Neural crest cell (in vitro differentiated cells): ENCODE measurements around the gene POPDC2. TPM values are rescaled to one million over a fixed set of nuclear protein-coding genes. Genes with fewer than 3 reads are reported as not detected.

Source experiments
- DNase-seq: peaks from one replicate; pipeline ENCODE4 v3.0.0; 2021; ENCODE audit warnings: low read depth, mixed read lengths, low spot score
- H3K27ac Mint-ChIP-seq: one replicate; pipeline ENCODE4 v1.8.0; 2021; ENCODE audit warnings: mild to moderate bottlenecking, mixed read lengths; ENCODE audit not compliant: unreplicated experiment
- H3K27me3 Mint-ChIP-seq: 2 replicates; pipeline ENCODE4 v1.8.0; 2021; ENCODE audit warnings: low read depth, mild to moderate bottlenecking, mixed read lengths
- H3K36me3 Mint-ChIP-seq: 2 replicates; pipeline ENCODE4 v1.8.0; 2021; ENCODE audit warnings: low read depth, mild to moderate bottlenecking, mixed read lengths
- H3K4me1 Mint-ChIP-seq: 2 replicates; pipeline ENCODE4 v1.8.0; 2021; ENCODE audit warnings: mixed read lengths
- H3K4me3 Mint-ChIP-seq: one replicate; pipeline ENCODE4 v1.8.0; 2021; ENCODE audit warnings: mild to moderate bottlenecking, mixed read lengths
- H3K9me3 Mint-ChIP-seq: 2 replicates; pipeline ENCODE4 v1.8.0; 2021; ENCODE audit warnings: mixed read lengths
- total RNA-seq: library from RNA; stranded (reverse); gene quantifications from 2 replicates; pipeline ENCODE4 v1.2.1, GENCODE V29; 2021
- TF ChIP-seq, protein P1 (sequence below): fragments of 200-600 bp; sonication (generic); conservative IDR thresholded peaks from 2 replicates; pipeline ENCODE4 v1.5.0; 2021; ENCODE audit warnings: antibody characterized with exemption, mild to moderate bottlenecking

POPDC2 gene
- total RNA-seq, 1 donor from 2014 or later: 2.8 TPM

DNA sequence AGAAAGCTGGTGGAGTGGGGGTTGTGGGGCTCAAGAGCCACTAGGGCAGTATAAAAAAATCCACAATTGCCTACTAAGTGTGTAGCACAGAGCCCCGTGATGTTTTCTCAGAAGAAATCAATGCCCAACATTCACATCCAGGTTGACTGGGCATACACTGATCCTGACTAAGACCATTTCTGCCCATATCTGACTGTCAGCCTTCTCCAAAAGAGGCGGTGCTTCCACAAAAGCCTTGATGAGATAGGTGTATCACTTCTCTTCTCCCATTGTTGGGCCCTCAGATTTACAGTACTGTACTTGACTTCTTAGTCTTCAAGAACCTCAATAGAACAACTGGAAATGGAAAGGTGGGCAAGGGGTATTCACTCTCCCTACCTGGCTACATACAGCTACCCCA is 1.4 kb downstream of the POPDC2 start:
- no peaks in the 10 kb centered on the region for H3K27me3 Mint-ChIP-seq
- no peak overlapping the region for H3K27ac Mint-ChIP-seq
- TF ChIP-seq, protein P1, sequence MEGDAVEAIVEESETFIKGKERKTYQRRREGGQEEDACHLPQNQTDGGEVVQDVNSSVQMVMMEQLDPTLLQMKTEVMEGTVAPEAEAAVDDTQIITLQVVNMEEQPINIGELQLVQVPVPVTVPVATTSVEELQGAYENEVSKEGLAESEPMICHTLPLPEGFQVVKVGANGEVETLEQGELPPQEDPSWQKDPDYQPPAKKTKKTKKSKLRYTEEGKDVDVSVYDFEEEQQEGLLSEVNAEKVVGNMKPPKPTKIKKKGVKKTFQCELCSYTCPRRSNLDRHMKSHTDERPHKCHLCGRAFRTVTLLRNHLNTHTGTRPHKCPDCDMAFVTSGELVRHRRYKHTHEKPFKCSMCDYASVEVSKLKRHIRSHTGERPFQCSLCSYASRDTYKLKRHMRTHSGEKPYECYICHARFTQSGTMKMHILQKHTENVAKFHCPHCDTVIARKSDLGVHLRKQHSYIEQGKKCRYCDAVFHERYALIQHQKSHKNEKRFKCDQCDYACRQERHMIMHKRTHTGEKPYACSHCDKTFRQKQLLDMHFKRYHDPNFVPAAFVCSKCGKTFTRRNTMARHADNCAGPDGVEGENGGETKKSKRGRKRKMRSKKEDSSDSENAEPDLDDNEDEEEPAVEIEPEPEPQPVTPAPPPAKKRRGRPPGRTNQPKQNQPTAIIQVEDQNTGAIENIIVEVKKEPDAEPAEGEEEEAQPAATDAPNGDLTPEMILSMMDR: no peak
- H3K9me3 Mint-ChIP-seq: no peaks in the 10 kb centered on the region
- no peaks in the 10 kb centered on the region for H3K36me3 Mint-ChIP-seq
- DNase-seq: no peak
- H3K4me3 Mint-ChIP-seq: no peak overlapping the region
- H3K4me1 Mint-ChIP-seq: no peaks in the 10 kb centered on the region

DNA sequence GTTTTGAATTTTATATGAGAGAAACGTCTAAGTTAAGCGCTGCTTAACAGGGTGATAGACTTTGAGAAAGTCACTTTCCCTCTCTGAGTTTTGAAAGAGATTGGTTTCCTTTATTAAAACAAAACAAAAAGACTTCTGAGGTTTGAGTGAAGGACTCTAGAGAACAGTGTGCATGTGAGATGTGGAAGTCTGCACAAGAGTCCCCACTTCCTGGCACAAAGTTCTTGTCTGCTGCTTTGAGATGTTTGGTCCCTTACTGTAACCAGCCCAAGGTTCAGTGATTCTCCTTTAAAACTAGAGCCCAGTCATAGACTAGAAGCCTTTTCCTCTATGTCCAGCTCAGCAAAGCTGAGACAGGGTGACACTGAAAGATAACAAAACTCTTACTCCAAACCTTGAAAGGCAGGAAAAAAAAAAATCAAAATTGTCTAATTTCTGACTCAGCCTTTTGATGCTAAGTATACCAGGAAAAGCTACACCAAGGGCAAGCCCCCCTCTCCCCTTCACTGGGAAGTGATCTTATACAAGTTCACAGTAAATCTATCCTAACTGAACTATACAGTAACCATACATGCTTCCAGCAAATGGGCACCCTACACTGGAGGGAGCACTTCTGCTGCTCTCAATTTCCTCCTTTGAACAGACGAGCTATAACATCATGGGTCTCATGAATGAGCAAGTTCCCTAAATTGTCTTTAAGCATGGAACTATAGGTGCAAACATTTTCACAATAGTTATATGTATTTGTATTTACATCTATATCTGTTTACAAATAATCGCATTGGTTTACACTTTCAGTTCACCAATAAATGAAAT is 2.3 kb downstream of the POPDC2 start:
- Mint-ChIP-seq H3K4me3 (no peak overlapping the region), H3K36me3 (no peaks in the 10 kb centered on the region), H3K27ac (no peak overlapping the region), H3K9me3 (no peaks in the 10 kb centered on the region), H3K4me1 (no peaks in the 10 kb centered on the region), H3K27me3 (no peaks in the 10 kb centered on the region)
- no peak for DNase-seq
- TF ChIP-seq, protein P1: no peak

DNA sequence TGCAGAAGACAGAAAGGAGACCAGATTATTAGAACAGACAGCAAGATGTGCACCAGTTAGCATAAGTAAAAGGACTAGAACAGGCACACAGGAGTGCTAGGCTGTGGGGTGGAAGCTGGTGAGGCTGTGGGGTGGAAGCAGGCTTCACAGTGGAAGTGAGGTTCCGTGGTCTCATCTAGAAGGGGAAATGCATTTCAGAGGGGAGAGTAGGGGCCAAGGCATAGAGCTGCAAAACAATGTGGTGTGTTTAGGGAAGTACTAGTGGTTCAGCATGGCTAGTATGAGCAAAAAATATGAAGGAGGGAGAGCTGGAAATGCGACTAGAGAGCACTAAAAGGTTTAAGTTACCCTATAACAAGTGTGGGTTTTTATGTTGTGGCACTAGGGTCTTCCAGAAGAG is 6.5 kb downstream of the POPDC2 start:
- Mint-ChIP-seq H3K9me3 (no peaks in the 10 kb centered on the region), H3K27ac (no peak overlapping the region)

DNA sequence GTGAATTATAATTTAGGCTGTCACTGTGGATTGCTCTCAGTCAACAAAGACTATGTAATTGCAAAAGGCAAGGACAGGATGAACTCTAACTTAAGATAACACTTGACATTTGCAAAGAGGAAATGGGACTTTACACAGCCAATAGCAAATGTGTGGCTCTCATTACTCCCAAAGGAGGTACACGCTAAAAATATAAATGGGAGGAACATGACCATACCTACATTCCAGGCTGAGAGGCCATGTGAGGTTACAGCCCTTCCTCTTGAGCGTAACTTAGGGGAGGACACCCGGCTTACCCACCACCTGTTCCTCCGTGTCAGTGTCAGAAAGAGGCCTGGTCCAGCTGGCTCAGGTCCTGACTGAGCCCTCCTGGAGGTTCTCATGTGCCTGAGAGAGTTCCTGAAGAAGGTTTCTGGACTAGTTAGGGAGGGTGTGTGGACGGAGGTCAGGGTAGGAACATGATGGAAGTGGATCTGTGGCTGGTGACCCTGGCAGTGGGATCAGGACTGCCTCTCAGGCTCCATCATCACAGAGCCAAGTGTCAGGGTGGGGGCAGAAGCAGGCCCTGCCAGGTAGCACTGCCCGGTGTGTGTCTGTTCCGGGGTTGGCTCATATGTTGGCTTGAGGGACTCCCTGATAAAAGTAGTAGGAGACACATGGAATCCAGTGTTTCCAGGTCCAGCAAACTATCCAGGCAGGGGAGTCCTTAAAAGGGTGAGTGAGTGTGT is 7.9 kb downstream of the POPDC2 start:
- Mint-ChIP-seq H3K9me3 (no peaks in the 10 kb centered on the region), H3K27me3 (no peaks in the 10 kb centered on the region), H3K4me1 (no peaks in the 10 kb centered on the region), H3K27ac (no peak overlapping the region), H3K36me3 (no peaks in the 10 kb centered on the region), H3K4me3 (no peak overlapping the region)
- no peak for DNase-seq
- TF ChIP-seq, protein P1: no peak

More for the DNA sequence above, 6.5 kb downstream of the POPDC2 start:
- DNase-seq: no peak
- Mint-ChIP-seq H3K27me3 (no peaks in the 10 kb centered on the region), H3K4me1 (no peaks in the 10 kb centered on the region), H3K36me3 (no peaks in the 10 kb centered on the region), H3K4me3 (no peak overlapping the region)
- TF ChIP-seq, protein P1: no peak

DNA sequence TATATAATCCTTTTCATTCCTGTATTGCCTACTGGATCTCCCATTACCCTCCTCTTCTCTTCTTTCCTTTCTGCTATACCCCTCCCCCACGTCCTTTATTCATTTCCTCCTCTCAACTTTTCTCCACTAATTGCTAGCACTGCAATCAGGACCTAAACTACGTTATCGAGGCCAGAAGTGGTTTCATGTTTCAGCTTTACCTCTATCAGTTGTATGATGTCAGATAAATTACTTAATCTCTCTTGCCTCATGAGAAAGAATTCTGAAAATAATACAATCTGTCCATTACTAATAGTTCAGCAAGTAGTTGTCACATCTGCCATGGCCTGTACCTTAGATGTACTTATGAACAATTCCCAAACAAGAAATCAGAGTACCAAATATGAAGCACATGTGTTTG is 10.6 kb downstream of the POPDC2 start:
- H3K4me1 Mint-ChIP-seq: no peaks in the 10 kb centered on the region

More for the DNA sequence above, 10.6 kb downstream of the POPDC2 start:
- H3K27me3 Mint-ChIP-seq: no peaks in the 10 kb centered on the region
- H3K4me3 Mint-ChIP-seq: no peak overlapping the region
- no peaks in the 10 kb centered on the region for H3K9me3 Mint-ChIP-seq
- TF ChIP-seq, protein P1: no peak
- H3K36me3 Mint-ChIP-seq: peaks cover 3% of the 10 kb centered on the region
- H3K27ac Mint-ChIP-seq: no peak overlapping the region
- no peak for DNase-seq
